Esophagus (tissue), 2 donors: ENCODE measurements around the gene TMEM242. TPM values are rescaled to one million over a fixed set of nuclear protein-coding genes. Genes with fewer than 3 reads are reported as not detected.
A peak's percentile ranks its signal among the peaks of the same experiment; 100 is the strongest.

Experiments used
- H3K27ac ChIP-seq, 2 donors: one replicate each; pipeline ENCODE4 v1.5.1; 2013; ENCODE audit warnings: low read depth in 2 of 2, mild to moderate bottlenecking in 2 of 2, inconsistent platforms in 1 of 2, low read length in 1 of 2, moderate library complexity in 1 of 2
- H3K27me3 ChIP-seq, 2 donors: one replicate each; pipeline ENCODE4 v1.6.1; 2013; ENCODE audit warnings: low read length in 2 of 2, control low read depth in 1 of 2, mild to moderate bottlenecking in 1 of 2; ENCODE audit not compliant: insufficient read depth in 2 of 2, control insufficient read depth in 1 of 2
- H3K36me3 ChIP-seq, 2 donors: one replicate each; pipeline ENCODE4 v1.6.1; 2013; ENCODE audit warnings: low read length in 1 of 2; ENCODE audit not compliant: control insufficient read depth in 2 of 2, insufficient read depth in 2 of 2
- H3K4me1 ChIP-seq, 2 donors: one replicate each; pipeline ENCODE4 v1.6.1; 2013; ENCODE audit warnings: low read length in 1 of 2; ENCODE audit not compliant: control insufficient read depth in 2 of 2, insufficient read depth in 2 of 2
- H3K4me3 ChIP-seq, 2 donors: one replicate each; pipeline ENCODE4 v1.5.1; 2013; ENCODE audit warnings: low read length in 2 of 2, mild to moderate bottlenecking in 2 of 2, low read depth in 1 of 2, moderate library complexity in 1 of 2
- H3K9me3 ChIP-seq, 2 donors: one replicate each; pipeline ENCODE4 v1.6.1; 2013; ENCODE audit warnings: mild to moderate bottlenecking in 2 of 2, low read depth in 1 of 2, low read length in 1 of 2, moderate library complexity in 1 of 2; ENCODE audit not compliant: control insufficient read depth in 2 of 2, insufficient read depth in 1 of 2
- WGBS, 2 donors: extraction: QIAGEN DNeasy Blood & Tissue Kit; methylation state at CpG; one replicate each; pipeline ENCODE4 v1.1.7; 2013; 5-methylcytosine and 5-hydroxymethylcytosine counted together
- polyA plus RNA-seq, 2 donors: library from polyadenylated mRNA; stranded (reverse); fragments of 200-250 nt; gene quantifications; one replicate each; pipeline ENCODE4 v1.2.3, GENCODE V29; 2013
- donor health status: healthy with polysubstance abuse.
- donor health status: Bipolar disorder and iron deficiency.

TMEM242 gene
- polyA plus RNA-seq, 2 donors = 4.8 to 5.4 TPM

GRCh38 chr6:157328108-157328692, 4.9 kb upstream of the TMEM242 start:
- WGBS, 2 donors = 62 to 70% methylated on average over 5 of the region's 5 CpGs
- H3K27me3 ChIP-seq = no peaks in the 10 kb centered on the region
- no peaks in the 10 kb centered on the region for H3K36me3 ChIP-seq
- no peak overlapping the region for H3K4me3 ChIP-seq
- no peak overlapping the region for H3K27ac ChIP-seq
- no peaks in the 10 kb centered on the region for H3K4me1 ChIP-seq
- no peaks in the 10 kb centered on the region for H3K9me3 ChIP-seq

- WGBS, 2 donors = 23 to 32% methylated on average over 6 of the region's 6 CpGs
- Histone ChIP-seq H3K4me3 (no peak overlapping the region), H3K36me3 (no peaks in the 10 kb centered on the region), H3K4me1 (no peaks in the 10 kb centered on the region), H3K27ac (no peak overlapping the region), H3K27me3 (no peaks in the 10 kb centered on the region), H3K9me3 (no peaks in the 10 kb centered on the region)
Observed at GRCh38 chr6:157326979-157327378, 3.7 kb upstream of the TMEM242 start.

GRCh38 chr6:157325069-157325805, 1.9 kb upstream of the TMEM242 start:
- H3K9me3 ChIP-seq = no peaks in the 10 kb centered on the region
- H3K4me3 ChIP-seq = no peak overlapping the region
- H3K4me1 ChIP-seq = no peaks in the 10 kb centered on the region
- no peaks in the 10 kb centered on the region for H3K36me3 ChIP-seq
- H3K27me3 ChIP-seq = no peaks in the 10 kb centered on the region
- H3K27ac ChIP-seq = no peak overlapping the region
- WGBS, 2 donors = 44 to 51% methylated on average over 9 of the region's 9 CpGs

- Histone ChIP-seq H3K27me3 (no peaks in the 10 kb centered on the region), H3K36me3 (peaks cover 0 to 2% of the 10 kb centered on the region in 2 donors), H3K9me3 (no peaks in the 10 kb centered on the region), H3K27ac (peak overlapping the region; percentile 91 to 94), H3K4me1 (no peaks in the 10 kb centered on the region), H3K4me3 (peak overlapping the region; percentile 81 to 90)
- 0 to 1% methylated on average over 20 of the region's 20 CpGs for WGBS, 2 donors
Observed at GRCh38 chr6:157323966-157324300, 614 bp upstream of the TMEM242 start.

- H3K4me3 ChIP-seq = peak overlapping the region; percentile 81 to 90
- no peaks in the 10 kb centered on the region for H3K4me1 ChIP-seq
- 2 to 3% methylated on average over 20 to 21 of the region's 21 CpGs for WGBS, 2 donors
- no peaks in the 10 kb centered on the region for H3K9me3 ChIP-seq
- H3K36me3 ChIP-seq = peaks cover 0 to 6% of the 10 kb centered on the region in 2 donors
- H3K27me3 ChIP-seq = no peaks in the 10 kb centered on the region
- peak overlapping the region; percentile 91 to 94 for H3K27ac ChIP-seq
Observed at GRCh38 chr6:157322792-157323254, 496 bp downstream of the TMEM242 start.

GRCh38 chr6:157316871-157317814, 6.2 kb downstream of the TMEM242 start:
- WGBS, 2 donors = 39 to 47% methylated on average over 6 of the region's 6 CpGs
- peaks cover 6 to 20% of the 10 kb centered on the region in 2 donors for H3K36me3 ChIP-seq
- H3K4me1 ChIP-seq = no peaks in the 10 kb centered on the region
- H3K27me3 ChIP-seq = no peaks in the 10 kb centered on the region
- H3K27ac ChIP-seq = peak overlapping the region in 1 of 2 donors; percentile 34
- no peaks in the 10 kb centered on the region for H3K9me3 ChIP-seq
- H3K4me3 ChIP-seq = no peak overlapping the region

- Histone ChIP-seq H3K27ac (no peak overlapping the region), H3K4me1 (no peaks in the 10 kb centered on the region), H3K9me3 (no peaks in the 10 kb centered on the region), H3K36me3 (peaks cover 5 to 27% of the 10 kb centered on the region in 2 donors), H3K27me3 (no peaks in the 10 kb centered on the region), H3K4me3 (no peak overlapping the region)
- 12 to 20% methylated on average over 7 of the region's 7 CpGs for WGBS, 2 donors
Observed at GRCh38 chr6:157314705-157315321, 8.5 kb downstream of the TMEM242 start.

- H3K36me3 ChIP-seq = peaks cover 3 to 27% of the 10 kb centered on the region in 2 donors
- WGBS, 2 donors = 87% methylated on average over 29 of the region's 29 CpGs
- no peaks in the 10 kb centered on the region for H3K4me1 ChIP-seq
- no peak overlapping the region for H3K27ac ChIP-seq
- no peak overlapping the region for H3K4me3 ChIP-seq
- no peaks in the 10 kb centered on the region for H3K27me3 ChIP-seq
- no peaks in the 10 kb centered on the region for H3K9me3 ChIP-seq
Observed at GRCh38 chr6:157313531-157314467, 9.5 kb downstream of the TMEM242 start.
